GM19468 (cell line): ENCODE results near the gene TTC39B.
"Not testable (repeated sequence)": the region's sequence is repeated elsewhere in the genome, so short reads cannot be mapped to it uniquely, and the experiment has no call there.

Experiments used
- ATAC-seq: cut with Tn5 transposase; IDR thresholded peaks from one replicate; pipeline ENCODE4 v1.9.1; 2021; ENCODE audit warnings: mild to moderate bottlenecking, moderate library complexity, moderate number of reproducible peaks; ENCODE audit not compliant: unreplicated experiment; ENCODE audit errors: extremely low read depth

TTC39B gene

GRCh38 chr9:15272377-15272928, 34.6 kb downstream of the TTC39B start:
- ATAC-seq, result no peak

DNA sequence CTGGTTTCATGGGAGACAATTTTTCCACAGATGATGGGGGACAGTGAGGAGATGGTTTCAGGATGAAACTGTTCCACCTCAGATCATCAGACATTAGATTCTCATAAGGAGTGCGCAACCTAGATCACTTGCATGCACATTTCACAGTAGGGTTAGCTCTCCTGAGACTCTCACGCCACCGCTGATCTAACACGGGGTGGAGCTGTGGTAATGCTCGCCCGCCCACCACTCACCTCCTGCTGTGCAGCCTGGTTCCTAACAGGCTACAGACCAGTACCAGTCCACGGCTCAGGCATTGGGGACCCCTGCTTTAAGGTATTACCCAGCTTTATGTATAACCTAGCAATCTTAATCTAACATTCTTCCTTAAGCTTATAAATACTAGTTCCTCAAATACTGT, 35.6 kb downstream of the TTC39B start:
- ATAC-seq, result no peak

- ATAC-seq, result no peak
Measured at GRCh38 chr9:15268782-15269181, 38.2 kb downstream of the TTC39B start.

- ATAC-seq, result no peak
Measured at GRCh38 chr9:15268317-15268716, 38.7 kb downstream of the TTC39B start.

DNA sequence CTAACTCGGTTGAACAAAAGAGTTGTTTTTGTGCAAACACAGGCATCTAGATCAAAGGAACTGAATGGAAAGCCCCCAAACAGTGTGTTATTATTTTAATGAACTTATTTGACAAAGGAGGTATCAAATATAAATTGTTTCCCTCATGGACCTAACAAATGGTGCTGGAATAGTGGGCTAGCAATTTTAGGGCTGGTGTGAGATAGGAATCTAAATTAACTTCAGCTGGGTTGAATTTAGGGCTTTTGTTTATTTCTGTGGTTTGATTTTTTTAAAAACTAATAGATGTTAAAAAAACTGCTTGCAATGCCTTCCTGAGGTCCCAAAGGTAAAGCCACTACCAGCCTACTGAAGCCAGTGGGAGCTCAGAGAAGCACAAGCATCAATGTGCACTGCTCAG, 42.1 kb downstream of the TTC39B start:
- ATAC-seq, result no peak

DNA sequence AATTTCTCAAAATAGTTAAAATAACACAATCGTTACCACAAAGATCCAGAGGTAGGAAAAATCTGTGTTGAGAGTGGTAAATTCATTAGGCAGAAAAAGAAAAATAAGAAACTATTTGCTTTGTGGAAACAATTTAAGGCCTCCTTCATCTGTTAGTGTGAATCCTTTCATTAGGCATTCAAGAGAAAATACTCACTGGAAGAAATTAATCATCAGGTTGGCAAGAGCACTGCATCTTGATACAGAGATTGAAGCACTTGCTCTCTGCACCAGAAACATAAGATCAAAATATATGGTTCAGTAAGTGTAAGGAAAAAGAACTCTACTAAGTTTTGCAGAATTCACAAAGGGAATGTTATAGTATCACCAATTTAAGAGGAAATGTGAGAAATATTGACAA, 44.4 kb downstream of the TTC39B start:
- no peak for ATAC-seq

GRCh38 chr9:15256426-15256825, 50.6 kb downstream of the TTC39B start:
- ATAC-seq, result no peak

DNA sequence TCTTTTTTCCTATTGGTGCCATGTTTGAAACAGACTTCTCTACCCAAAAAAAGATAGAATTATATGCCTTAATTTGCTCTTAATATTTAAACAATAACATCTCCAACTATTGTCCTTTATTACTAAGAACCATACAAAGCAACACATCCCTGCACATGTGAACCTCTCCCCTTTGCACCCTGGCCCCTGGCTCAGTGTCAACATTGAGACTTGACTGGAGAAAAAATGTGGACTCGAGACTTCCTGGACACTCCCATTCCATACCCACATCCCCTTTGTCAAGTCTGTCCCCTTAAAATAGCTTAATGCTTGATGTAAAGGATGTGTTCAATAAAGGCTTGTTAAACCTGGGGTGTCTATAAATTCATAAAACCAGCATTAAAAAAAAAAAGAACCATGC, 53.2 kb downstream of the TTC39B start:
- ATAC-seq, result no peak

- ATAC-seq, result no peak
Measured at GRCh38 chr9:15253197-15253596, 53.8 kb downstream of the TTC39B start.

GRCh38 chr9:15249981-15250380, 57.0 kb downstream of the TTC39B start:
- no peak for ATAC-seq

- ATAC-seq, result no peak
Measured at GRCh38 chr9:15249042-15249818, 57.8 kb downstream of the TTC39B start.

- ATAC-seq, result no peak
Measured at GRCh38 chr9:15248621-15249020, 58.4 kb downstream of the TTC39B start.

DNA sequence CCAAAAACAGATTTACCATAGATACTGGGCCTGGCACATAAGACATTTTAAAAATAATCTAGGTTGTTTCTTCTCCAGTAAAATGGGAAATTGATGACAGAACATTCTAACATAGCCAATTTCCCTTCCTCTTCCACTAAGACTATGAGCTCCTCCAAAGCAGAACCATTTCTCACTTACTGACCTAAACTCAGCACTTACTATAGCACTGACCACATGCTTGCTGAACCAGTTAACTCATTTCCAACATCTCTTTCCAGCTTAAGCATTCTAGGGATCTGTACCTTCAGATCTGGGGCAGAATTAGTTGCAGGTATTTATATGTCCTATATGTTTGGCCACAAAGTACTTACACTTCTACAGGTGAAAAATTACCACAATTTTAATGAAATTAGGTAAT, 58.9 kb downstream of the TTC39B start:
- no peak for ATAC-seq

DNA sequence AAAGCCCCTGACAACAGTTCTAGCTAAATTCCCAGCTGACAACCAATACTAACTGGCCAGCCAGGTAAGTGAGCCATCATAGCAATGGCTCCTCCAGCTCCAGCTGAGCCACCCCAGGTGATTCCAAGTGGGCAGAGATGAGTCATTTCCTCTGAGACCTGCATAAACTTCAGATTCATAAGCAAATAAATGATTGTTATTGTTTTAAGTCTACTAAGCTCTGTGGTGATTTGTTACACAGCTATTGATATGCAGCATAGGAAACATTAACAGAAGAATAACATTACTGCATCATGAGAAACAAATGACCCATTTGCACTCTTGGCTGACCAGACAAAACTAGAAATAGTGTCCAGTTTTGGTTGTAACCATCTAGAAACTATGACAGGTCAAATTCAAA, 60.3 kb downstream of the TTC39B start:
- ATAC-seq, result no peak

GRCh38 chr9:15246243-15246642, 60.8 kb downstream of the TTC39B start:
- no peak for ATAC-seq

- no peak for ATAC-seq
Measured at GRCh38 chr9:15244001-15244441, 63.0 kb downstream of the TTC39B start.

DNA sequence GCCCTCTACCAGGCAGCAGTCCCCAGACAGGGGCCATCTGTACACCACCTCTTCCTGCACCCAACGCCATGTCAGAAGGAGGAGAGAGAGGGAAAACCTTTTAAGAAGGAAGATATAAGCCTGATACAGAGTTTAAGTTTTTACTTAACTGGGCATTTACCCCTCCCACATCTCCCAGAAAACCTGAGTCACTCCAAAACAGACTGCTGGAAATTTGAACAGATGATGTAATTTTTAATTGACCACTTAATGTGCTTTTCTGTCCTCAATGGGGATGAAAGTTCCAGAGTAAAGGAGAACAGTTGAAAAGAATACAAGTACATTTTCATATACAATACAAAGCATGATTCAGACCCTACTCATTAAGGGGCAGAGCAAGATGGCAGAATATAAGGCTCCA, 63.9 kb downstream of the TTC39B start:
- no peak for ATAC-seq

- ATAC-seq, result no peak
Measured at GRCh38 chr9:15240927-15241326, 66.1 kb downstream of the TTC39B start.

GRCh38 chr9:15239816-15240215, 67.2 kb downstream of the TTC39B start:
- ATAC-seq, result no peak

- no peak for ATAC-seq
Measured at GRCh38 chr9:15238646-15239045, 68.4 kb downstream of the TTC39B start.

GRCh38 chr9:15235658-15236057, 71.4 kb downstream of the TTC39B start:
- no peak for ATAC-seq

DNA sequence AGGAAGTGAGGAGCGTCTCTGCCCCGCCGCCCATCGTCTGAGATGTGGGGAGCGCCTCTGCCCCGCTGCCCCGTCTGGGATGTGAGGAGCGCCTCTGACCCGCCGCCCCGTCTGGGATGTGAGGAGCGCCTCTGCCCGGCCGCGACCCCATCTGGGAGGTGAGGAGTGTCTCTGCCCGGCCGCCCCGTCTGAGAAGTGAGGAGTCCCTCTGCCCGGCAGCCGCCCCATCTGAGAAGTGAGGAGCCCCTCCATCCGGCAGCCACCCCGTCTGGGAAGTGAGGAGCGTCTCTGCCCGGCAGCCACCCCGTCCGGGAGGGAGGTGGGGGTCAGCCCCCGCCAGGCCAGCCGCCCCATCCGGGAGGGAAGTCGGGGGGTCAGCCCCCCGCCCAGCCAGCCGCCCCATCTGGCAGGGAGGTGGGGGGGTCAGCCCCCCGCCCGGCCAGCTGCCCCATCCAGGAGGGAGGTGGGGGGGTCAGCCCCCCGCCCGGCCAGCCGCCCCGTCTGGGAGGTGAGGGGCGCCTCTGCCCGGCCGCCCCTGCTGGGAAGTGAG, 73.0 kb downstream of the TTC39B start:
- not testable (repeated sequence) for ATAC-seq
